SH-SY5Y (cell line): ENCODE measurements around the gene HYAL1.

Experiments used
- GATA2 ChIP-seq: IDR thresholded peaks from 2 replicates; pipeline ENCODE4 v1.6.1; 2011; ENCODE audit warnings: mild to moderate bottlenecking, low read depth, low read length
- GATA3 ChIP-seq: IDR thresholded peaks from 2 replicates; pipeline ENCODE4 v1.6.1; 2011; ENCODE audit warnings: low read depth, mild to moderate bottlenecking, low read length, moderate library complexity

DNA sequence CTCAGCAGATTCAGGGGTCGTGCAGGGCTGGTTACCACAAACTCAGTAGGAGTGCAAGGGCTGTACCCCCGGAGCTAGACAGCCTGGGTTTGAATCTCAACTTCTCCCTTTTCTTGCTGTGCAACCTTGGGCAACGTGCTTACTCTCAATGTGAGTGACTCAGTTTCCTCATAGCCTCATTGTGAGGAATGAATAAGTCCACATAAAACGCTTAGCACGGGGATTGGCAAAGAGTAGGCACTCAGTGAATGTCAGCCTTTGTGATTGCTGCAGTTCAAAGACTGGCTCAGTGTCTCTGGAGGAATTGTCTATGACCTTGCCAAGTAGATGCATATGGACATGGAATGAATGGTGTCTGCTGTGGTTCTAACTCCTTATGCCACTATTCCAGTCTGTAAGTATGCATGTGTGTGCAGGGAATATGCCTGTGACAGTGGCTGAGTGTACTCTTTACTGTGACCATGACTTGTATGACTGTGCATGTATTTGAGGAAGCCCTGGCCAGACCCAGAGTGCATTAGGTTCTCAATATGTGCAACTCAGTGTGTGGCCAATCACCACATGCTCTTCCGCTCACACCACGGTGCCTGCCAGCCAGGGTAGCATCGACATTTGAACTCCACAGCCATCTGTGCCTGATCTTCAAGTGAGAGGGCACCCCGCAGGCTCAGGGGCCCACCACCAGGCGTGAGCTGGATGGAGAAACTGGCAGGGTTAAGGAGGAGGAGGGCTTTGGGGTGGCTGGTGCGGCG is 3.3 kb downstream of the HYAL1 start:
- TF ChIP-seq GATA3 (no peak), GATA2 (no peak)
